Large intestine (tissue), 3 donors: Measurements from ENCODE around the gene EOMES. TPM values are rescaled to one million over a fixed set of nuclear protein-coding genes. Genes with fewer than 3 reads are reported as not detected.

Experiments
- DNase-seq, 2 donors: peaks; one replicate each; pipeline versions ENCODE4 v3.0.0 to v3.0.0-alpha.2; 2013
- H3K27ac ChIP-seq: one replicate; pipeline ENCODE4 v1.5.1; 2013; ENCODE audit warnings: low read length
- H3K27me3 ChIP-seq: 2 replicates; pipeline ENCODE4 v1.6.1; 2013; ENCODE audit warnings: low read length; ENCODE audit not compliant: control insufficient read depth, insufficient read depth
- H3K36me3 ChIP-seq: 2 replicates; pipeline ENCODE4 v1.6.1; 2013; ENCODE audit warnings: low read length; ENCODE audit not compliant: control insufficient read depth, insufficient read depth
- H3K4me1 ChIP-seq: one replicate; pipeline ENCODE4 v1.6.1; 2013; ENCODE audit warnings: low read length; ENCODE audit not compliant: control insufficient read depth, insufficient read depth
- H3K4me3 ChIP-seq: one replicate; pipeline ENCODE4 v1.5.1; 2013; ENCODE audit warnings: low read length
- H3K9me3 ChIP-seq: one replicate; pipeline ENCODE4 v1.6.1; 2013; ENCODE audit warnings: mild to moderate bottlenecking, low read depth, low read length, moderate library complexity; ENCODE audit not compliant: control insufficient read depth
- WGBS: methylation state at CpG from one replicate; pipeline ENCODE4 v1.1.5; 2013; ENCODE audit warnings: low lambda C conversion rate; ENCODE audit not compliant: insufficient coverage; 5-methylcytosine and 5-hydroxymethylcytosine counted together
- polyA plus RNA-seq: library from polyadenylated mRNA; unstranded; fragments of 120-200 nt; gene quantifications from one replicate; pipeline ENCODE4 v1.2.1, GENCODE V29; 2013

The EOMES gene
- polyA plus RNA-seq, 1 donor: 1.2 TPM

- Histone ChIP-seq H3K4me3 (no peak overlapping the region), H3K4me1 (no peaks in the 10 kb centered on the region), H3K27ac (no peak overlapping the region), H3K9me3 (no peaks in the 10 kb centered on the region), H3K27me3 (no peaks in the 10 kb centered on the region), H3K36me3 (no peaks in the 10 kb centered on the region)
- WGBS: 80% methylated on average over 1 of the region's 2 CpGs
- DNase-seq: no peak
Observed at GRCh38 chr3:27667751-27668150, 54.4 kb downstream of the EOMES start.

- Histone ChIP-seq H3K4me3 (no peak overlapping the region), H3K4me1 (no peaks in the 10 kb centered on the region), H3K36me3 (no peaks in the 10 kb centered on the region), H3K27me3 (no peaks in the 10 kb centered on the region), H3K9me3 (no peaks in the 10 kb centered on the region), H3K27ac (no peak overlapping the region)
- no peak for DNase-seq
- WGBS: no CpG with 5 or more reads among the region's 3 CpGs
Observed at GRCh38 chr3:27666708-27667107, 55.4 kb downstream of the EOMES start.

GRCh38 chr3:27666272-27666671 is 55.9 kb downstream of the EOMES start:
- Histone ChIP-seq H3K4me1 (no peaks in the 10 kb centered on the region), H3K9me3 (no peaks in the 10 kb centered on the region), H3K27me3 (no peaks in the 10 kb centered on the region), H3K36me3 (no peaks in the 10 kb centered on the region), H3K4me3 (no peak overlapping the region), H3K27ac (no peak overlapping the region)
- WGBS: no CpG with 5 or more reads among the region's 1 CpG
- DNase-seq: no peak

Other genes with a start within 250 kb of the EOMES start
- gene SLC4A7, start 237.9 kb downstream of the EOMES start, polyA plus RNA-seq: 24.6 TPM